Right atrium auricular region (tissue), 2 donors: Measurements from ENCODE around the gene GRM8. TPM values are rescaled to one million over a fixed set of nuclear protein-coding genes. Genes with fewer than 3 reads are reported as not detected.

Experiments used
- DNase-seq: peaks from one replicate; pipeline ENCODE4 v3.0.0-alpha.2; 2019; ENCODE audit warnings: low spot score
- H3K27ac ChIP-seq, 2 donors: fragments of 200-600 bp; sonication (generic); 1 replicate in 1 of 2; 2 replicates in 1 of 2; pipeline ENCODE4 v1.5.1; 2016 to 2019
- H3K27me3 ChIP-seq, 2 donors: fragments of 200-600 bp; sonication (generic); one replicate each; pipeline versions ENCODE4 v1.5.1 to v1.6.0; 2017 to 2019
- H3K36me3 ChIP-seq: fragments of 200-600 bp; sonication (generic); one replicate; pipeline ENCODE4 v1.5.1; 2016
- H3K4me1 ChIP-seq, 2 donors: fragments of 200-600 bp; sonication (generic); one replicate each; pipeline versions ENCODE4 v1.5.1 to v1.6.0; 2017 to 2019
- H3K4me3 ChIP-seq, 2 donors: fragments of 200-600 bp; sonication (generic); 1 replicate in 1 of 2; 2 replicates in 1 of 2; pipeline ENCODE4 v1.5.1; 2017 to 2019; ENCODE audit warnings: mild to moderate bottlenecking in 1 of 2, moderate library complexity in 1 of 2
- H3K9me3 ChIP-seq, 2 donors: fragments of 200-600 bp; sonication (generic); one replicate each; pipeline ENCODE4 v1.5.1; 2019
- CTCF ChIP-seq, 2 donors: fragments of 200-600 bp; sonication (generic); IDR thresholded peaks; one replicate each; pipeline ENCODE4 v1.5.1; 2019; ENCODE audit warnings: antibody characterized with exemption in 2 of 2
- total RNA-seq, 2 donors: library from RNA; depleted of rRNA; stranded (reverse); fragments of >200 nt; gene quantifications; one replicate each; pipeline ENCODE4 v1.1.0, GENCODE V29; 2016

The GRM8 gene
- total RNA-seq, 2 donors from 2014 or later: not detected

GRCh38 chr7:126453104-126453503 is 799.6 kb downstream of the GRM8 start:
- Histone ChIP-seq H3K9me3 (no peaks in the 10 kb centered on the region), H3K27ac (no peak overlapping the region), H3K4me1 (no peaks in the 10 kb centered on the region), H3K36me3 (no peaks in the 10 kb centered on the region), H3K4me3 (no peak overlapping the region), H3K27me3 (no peaks in the 10 kb centered on the region)
- DNase-seq: no peak
- TF ChIP-seq CTCF (IDR thresholded peaks at IDR 0.05): no peak

GRCh38 chr7:126450269-126450671 is 802.5 kb downstream of the GRM8 start:
- no peak for DNase-seq
- Histone ChIP-seq H3K4me3 (no peak overlapping the region), H3K27ac (no peak overlapping the region), H3K27me3 (no peaks in the 10 kb centered on the region), H3K36me3 (no peaks in the 10 kb centered on the region), H3K4me1 (no peaks in the 10 kb centered on the region), H3K9me3 (no peaks in the 10 kb centered on the region)
- TF ChIP-seq CTCF (IDR thresholded peaks at IDR 0.05): no peak

- Histone ChIP-seq H3K9me3 (no peaks in the 10 kb centered on the region), H3K4me3 (no peak overlapping the region), H3K36me3 (no peaks in the 10 kb centered on the region), H3K27ac (no peak overlapping the region), H3K27me3 (no peaks in the 10 kb centered on the region), H3K4me1 (no peaks in the 10 kb centered on the region)
- DNase-seq: no peak
- TF ChIP-seq CTCF (IDR thresholded peaks at IDR 0.05): no peak
These were observed 803.0 kb downstream of the GRM8 start for GRCh38 chr7:126449611-126450268.

- DNase-seq: no peak
- Histone ChIP-seq H3K27ac (no peak overlapping the region), H3K4me1 (no peaks in the 10 kb centered on the region), H3K27me3 (no peaks in the 10 kb centered on the region), H3K36me3 (no peaks in the 10 kb centered on the region), H3K9me3 (no peaks in the 10 kb centered on the region), H3K4me3 (no peak overlapping the region)
- no peak for TF ChIP-seq CTCF (IDR thresholded peaks at IDR 0.05)
These were observed 804.8 kb downstream of the GRM8 start for GRCh38 chr7:126447984-126448383.

- no peak overlapping the region for H3K4me3 ChIP-seq
- no peaks in the 10 kb centered on the region for H3K9me3 ChIP-seq
- no peak overlapping the region for H3K27ac ChIP-seq
- H3K4me1 ChIP-seq: no peaks in the 10 kb centered on the region
- DNase-seq: no peak
- no peaks in the 10 kb centered on the region for H3K27me3 ChIP-seq
- H3K36me3 ChIP-seq: no peaks in the 10 kb centered on the region
- TF ChIP-seq CTCF (IDR thresholded peaks at IDR 0.05): no peak
These were observed 806.8 kb downstream of the GRM8 start for GRCh38 chr7:126445991-126446390.

GRCh38 chr7:126443951-126444350 is 808.8 kb downstream of the GRM8 start:
- Histone ChIP-seq H3K27me3 (no peaks in the 10 kb centered on the region), H3K4me1 (no peaks in the 10 kb centered on the region), H3K4me3 (no peak overlapping the region), H3K9me3 (no peaks in the 10 kb centered on the region), H3K27ac (no peak overlapping the region), H3K36me3 (no peaks in the 10 kb centered on the region)
- no peak for DNase-seq
- no peak for TF ChIP-seq CTCF (IDR thresholded peaks at IDR 0.05)
